Activated CD4-positive, alpha-beta T cell treated with anti-CD3 and anti-CD28 coated beads for 24 hours (primary cell): ENCODE measurements around the gene SYT2.
"Not testable (repeated sequence)": the region's sequence is repeated elsewhere in the genome, so short reads cannot be mapped to it uniquely, and the experiment has no call there.

Experiments
- DNase-seq, 2 donors: peaks; one replicate each; pipeline ENCODE4 v3.0.0-alpha.2; 2020; ENCODE audit warnings: low read depth in 2 of 2

Gene SYT2

GRCh38 chr1:202546796-202547195, 163.5 kb downstream of the SYT2 start:
- not testable (repeated sequence) for DNase-seq

GRCh38 chr1:202546377-202546776, 163.9 kb downstream of the SYT2 start:
- not testable (repeated sequence) for DNase-seq

- not testable (repeated sequence) for DNase-seq
Measured at GRCh38 chr1:202545647-202546303, 164.5 kb downstream of the SYT2 start.

GRCh38 chr1:202544766-202545449, 165.3 kb downstream of the SYT2 start:
- not testable (repeated sequence) for DNase-seq

- DNase-seq = not testable (repeated sequence)
Measured at GRCh38 chr1:202543537-202543936, 166.7 kb downstream of the SYT2 start.

GRCh38 chr1:202542415-202542814, 167.8 kb downstream of the SYT2 start:
- not testable (repeated sequence) for DNase-seq

- DNase-seq = not testable (repeated sequence)
Measured at GRCh38 chr1:202540858-202541257, 169.4 kb downstream of the SYT2 start.
